Left ventricle myocardium inferior (tissue), 1 donor: Measurements from ENCODE around the gene LUZP2. TPM values are rescaled to one million over a fixed set of nuclear protein-coding genes. Genes with fewer than 3 reads are reported as not detected.

Experiments used
- DNase-seq: peaks from one replicate; pipeline ENCODE4 v3.0.0-alpha.2; 2020
- H3K27ac ChIP-seq: fragments of 200-600 bp; replicated peaks from 2 replicates; pipeline ENCODE4 v1.8.0; 2021
- H3K27me3 ChIP-seq: fragments of 200-600 bp; 2 replicates; pipeline ENCODE4 v1.8.0; 2021; ENCODE audit warnings: low read depth
- H3K36me3 ChIP-seq: fragments of 200-600 bp; 2 replicates; pipeline ENCODE4 v1.8.0; 2021
- H3K4me1 ChIP-seq: fragments of 200-600 bp; 2 replicates; pipeline ENCODE4 v1.8.0; 2021
- H3K4me3 ChIP-seq: fragments of 200-600 bp; 2 replicates; pipeline ENCODE4 v1.8.0; 2021; ENCODE audit warnings: mild to moderate bottlenecking, moderate library complexity
- H3K9me3 ChIP-seq: fragments of 200-600 bp; replicated peaks from 2 replicates; pipeline ENCODE4 v1.8.0; 2021
- CTCF ChIP-seq: fragments of 200-600 bp; IDR thresholded peaks from 2 replicates; pipeline ENCODE4 v1.8.0; 2021; ENCODE audit warnings: antibody characterized with exemption, mild to moderate bottlenecking, borderline replicate concordance
- intact Hi-C: fragments of 100-400 bp; cut with micrococcal nuclease; formaldehyde crosslinking; loops from one replicate; pipeline ENCODE4 v1.11.0; 2022
- total RNA-seq: library from RNA; stranded (reverse); fragmentation: NEBNext Ultra II Directional; extraction: Animal tissue kit (Norgen Biotek cat#: 25700); gene quantifications from one replicate; pipeline ENCODE4 v1.2.1, GENCODE V29; 2021
- donor health status: DM: no; HTN: yes; CAD: no; lungs with severe emphysema.

LUZP2 gene
- total RNA-seq, 1 donor from 2014 or later: not detected

- Histone ChIP-seq H3K36me3 (no peaks in the 10 kb centered on the region), H3K4me1 (no peaks in the 10 kb centered on the region), H3K9me3 (peaks cover 10% of the 10 kb centered on the region), H3K27me3 (no peaks in the 10 kb centered on the region), H3K4me3 (no peak overlapping the region), H3K27ac (no peak overlapping the region)
- DNase-seq: no peak
- no peak for TF ChIP-seq CTCF
- intact Hi-C loops: no loop called here
Measured at GRCh38 chr11:24805671-24806070, 308.8 kb downstream of the LUZP2 start.

GRCh38 chr11:24808173-24808572 lies 311.3 kb downstream of the LUZP2 start:
- intact Hi-C loops: no loop called here
- peaks cover 10% of the 10 kb centered on the region for H3K9me3 ChIP-seq
- no peaks in the 10 kb centered on the region for H3K36me3 ChIP-seq
- H3K4me1 ChIP-seq: no peaks in the 10 kb centered on the region
- DNase-seq: no peak
- no peak for TF ChIP-seq CTCF
- no peak overlapping the region for H3K4me3 ChIP-seq
- H3K27ac ChIP-seq: no peak overlapping the region
- H3K27me3 ChIP-seq: no peaks in the 10 kb centered on the region

- Histone ChIP-seq H3K36me3 (no peaks in the 10 kb centered on the region), H3K27me3 (no peaks in the 10 kb centered on the region), H3K9me3 (no peaks in the 10 kb centered on the region), H3K4me1 (no peaks in the 10 kb centered on the region), H3K4me3 (no peak overlapping the region), H3K27ac (no peak overlapping the region)
- DNase-seq: no peak
- intact Hi-C loops: no loop called here
- TF ChIP-seq CTCF: no peak
Measured at GRCh38 chr11:24819006-24819405, 322.2 kb downstream of the LUZP2 start.

GRCh38 chr11:24819863-24820434 lies 323.1 kb downstream of the LUZP2 start:
- Histone ChIP-seq H3K36me3 (no peaks in the 10 kb centered on the region), H3K4me3 (no peak overlapping the region), H3K27ac (no peak overlapping the region), H3K4me1 (no peaks in the 10 kb centered on the region), H3K9me3 (no peaks in the 10 kb centered on the region), H3K27me3 (no peaks in the 10 kb centered on the region)
- intact Hi-C loops: no loop called here
- DNase-seq: no peak
- TF ChIP-seq CTCF: no peak

- Histone ChIP-seq H3K9me3 (no peaks in the 10 kb centered on the region), H3K4me3 (no peak overlapping the region), H3K36me3 (no peaks in the 10 kb centered on the region), H3K27ac (no peak overlapping the region), H3K27me3 (no peaks in the 10 kb centered on the region), H3K4me1 (no peaks in the 10 kb centered on the region)
- intact Hi-C loops: no loop called here
- no peak for TF ChIP-seq CTCF
- DNase-seq: no peak
Measured at GRCh38 chr11:24820541-24820940, 323.7 kb downstream of the LUZP2 start.
